ENCODE results near the gene EZH2. TPM values are rescaled to one million over a fixed set of nuclear protein-coding genes. Genes with fewer than 3 reads are reported as not detected.

The EZH2 gene
- total and polyA plus RNA-seq, 4 donors = 3.6 to 14.8 (median 4.4) TPM

DNA sequence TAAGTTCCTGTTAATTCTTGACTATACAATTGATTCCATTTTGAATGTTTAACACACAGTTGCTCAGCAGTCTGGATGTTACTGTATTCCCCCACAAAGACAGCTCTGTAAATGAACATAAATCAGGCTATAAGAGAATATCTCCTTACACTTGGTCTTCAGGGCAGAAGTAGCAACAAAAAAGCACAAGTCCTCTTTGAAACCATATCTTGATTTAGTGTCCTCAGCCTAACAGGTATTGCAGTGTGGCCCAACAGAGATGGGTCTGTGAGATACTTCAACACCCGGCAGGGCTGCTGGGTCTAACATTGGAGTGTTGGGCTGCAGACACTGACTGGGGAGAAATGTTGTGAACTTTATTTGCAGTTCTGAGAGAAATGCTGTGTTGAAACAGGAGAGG lies 109.6 kb downstream of the EZH2 start:
- Histone ChIP-seq H3K9ac (ENCODE audit: insufficient read depth in 1 of 2, low read length in 2 of 2) (no peak overlapping the region), H3K4me1 (ENCODE audit: control insufficient read depth in 5 of 5, insufficient read depth in 5 of 5, low read length in 5 of 5) (peaks cover 0 to 2% (median 0%) of the 10 kb centered on the region in 5 donors), H3K36me3 (ENCODE audit: control insufficient read depth in 4 of 4, insufficient read depth in 4 of 4, low read length in 4 of 4) (peaks cover 13 to 22% (median 20%) of the 10 kb centered on the region in 4 donors), H3K27ac (ENCODE audit: low read depth in 1 of 2, low read length in 1 of 2) (no peak overlapping the region), H3K27me3 (ENCODE audit: control insufficient read depth in 3 of 3, insufficient read depth in 3 of 3, low read length in 2 of 3) (no peaks in the 10 kb centered on the region), H3K4me3 (no peak overlapping the region), H3K9me3 (ENCODE audit: control insufficient read depth in 4 of 4, insufficient read depth in 3 of 4, low read length in 3 of 4) (no peaks in the 10 kb centered on the region)
- 97 to 100% methylated on average over 1 of the region's 1 CpG for WGBS, 2 donors
- ATAC-seq (ENCODE audit: insufficient read depth, low FRiP score) (no peak), DNase-seq (no peak)
- TF ChIP-seq, protein P1, sequence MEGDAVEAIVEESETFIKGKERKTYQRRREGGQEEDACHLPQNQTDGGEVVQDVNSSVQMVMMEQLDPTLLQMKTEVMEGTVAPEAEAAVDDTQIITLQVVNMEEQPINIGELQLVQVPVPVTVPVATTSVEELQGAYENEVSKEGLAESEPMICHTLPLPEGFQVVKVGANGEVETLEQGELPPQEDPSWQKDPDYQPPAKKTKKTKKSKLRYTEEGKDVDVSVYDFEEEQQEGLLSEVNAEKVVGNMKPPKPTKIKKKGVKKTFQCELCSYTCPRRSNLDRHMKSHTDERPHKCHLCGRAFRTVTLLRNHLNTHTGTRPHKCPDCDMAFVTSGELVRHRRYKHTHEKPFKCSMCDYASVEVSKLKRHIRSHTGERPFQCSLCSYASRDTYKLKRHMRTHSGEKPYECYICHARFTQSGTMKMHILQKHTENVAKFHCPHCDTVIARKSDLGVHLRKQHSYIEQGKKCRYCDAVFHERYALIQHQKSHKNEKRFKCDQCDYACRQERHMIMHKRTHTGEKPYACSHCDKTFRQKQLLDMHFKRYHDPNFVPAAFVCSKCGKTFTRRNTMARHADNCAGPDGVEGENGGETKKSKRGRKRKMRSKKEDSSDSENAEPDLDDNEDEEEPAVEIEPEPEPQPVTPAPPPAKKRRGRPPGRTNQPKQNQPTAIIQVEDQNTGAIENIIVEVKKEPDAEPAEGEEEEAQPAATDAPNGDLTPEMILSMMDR (IDR thresholded peaks at IDR 0.05; ENCODE audit: control extremely low read depth, extremely low read depth) = no peak

DNA sequence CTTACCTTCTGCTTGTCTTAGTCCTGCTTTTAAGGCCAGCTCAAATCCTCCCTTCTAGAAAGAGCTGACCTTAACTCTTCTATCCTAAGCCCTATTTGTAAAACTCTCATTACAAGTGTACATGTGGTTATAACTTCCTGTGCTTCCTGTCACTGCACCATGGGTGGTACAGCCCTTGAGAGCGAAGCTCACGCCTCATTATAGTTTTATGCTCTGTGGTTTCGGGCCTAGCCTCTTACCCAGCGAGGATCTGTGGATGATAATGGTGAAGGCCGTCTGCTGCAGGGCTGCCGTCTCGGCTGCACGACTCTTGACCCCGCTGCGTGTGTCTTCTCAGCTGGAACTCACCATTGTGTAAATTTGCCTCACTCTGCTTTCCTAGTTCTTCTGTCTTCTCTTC lies 110.8 kb downstream of the EZH2 start:
- no peak overlapping the region for H3K4me3 ChIP-seq
- no peak overlapping the region for H3K27ac ChIP-seq (ENCODE audit: low read depth in 1 of 2, low read length in 1 of 2)
- peaks cover 7 to 23% (median 19%) of the 10 kb centered on the region in 4 donors for H3K36me3 ChIP-seq (ENCODE audit: control insufficient read depth in 4 of 4, insufficient read depth in 4 of 4, low read length in 4 of 4)
- no peak overlapping the region for H3K9ac ChIP-seq (ENCODE audit: insufficient read depth in 1 of 2, low read length in 2 of 2)
- TF ChIP-seq, protein P1 (IDR thresholded peaks at IDR 0.05; ENCODE audit: control extremely low read depth, extremely low read depth) = no peak
- 31 to 70% methylated on average over 10 of the region's 10 CpGs for WGBS, 2 donors
- ATAC-seq (ENCODE audit: insufficient read depth, low FRiP score) (no peak), DNase-seq (no peak)
- peaks cover 0 to 2% (median 0%) of the 10 kb centered on the region in 5 donors for H3K4me1 ChIP-seq (ENCODE audit: control insufficient read depth in 5 of 5, insufficient read depth in 5 of 5, low read length in 5 of 5)
- H3K27me3 ChIP-seq (ENCODE audit: control insufficient read depth in 3 of 3, insufficient read depth in 3 of 3, low read length in 2 of 3) = no peaks in the 10 kb centered on the region
- H3K9me3 ChIP-seq (ENCODE audit: control insufficient read depth in 4 of 4, insufficient read depth in 3 of 4, low read length in 3 of 4) = no peaks in the 10 kb centered on the region

DNA sequence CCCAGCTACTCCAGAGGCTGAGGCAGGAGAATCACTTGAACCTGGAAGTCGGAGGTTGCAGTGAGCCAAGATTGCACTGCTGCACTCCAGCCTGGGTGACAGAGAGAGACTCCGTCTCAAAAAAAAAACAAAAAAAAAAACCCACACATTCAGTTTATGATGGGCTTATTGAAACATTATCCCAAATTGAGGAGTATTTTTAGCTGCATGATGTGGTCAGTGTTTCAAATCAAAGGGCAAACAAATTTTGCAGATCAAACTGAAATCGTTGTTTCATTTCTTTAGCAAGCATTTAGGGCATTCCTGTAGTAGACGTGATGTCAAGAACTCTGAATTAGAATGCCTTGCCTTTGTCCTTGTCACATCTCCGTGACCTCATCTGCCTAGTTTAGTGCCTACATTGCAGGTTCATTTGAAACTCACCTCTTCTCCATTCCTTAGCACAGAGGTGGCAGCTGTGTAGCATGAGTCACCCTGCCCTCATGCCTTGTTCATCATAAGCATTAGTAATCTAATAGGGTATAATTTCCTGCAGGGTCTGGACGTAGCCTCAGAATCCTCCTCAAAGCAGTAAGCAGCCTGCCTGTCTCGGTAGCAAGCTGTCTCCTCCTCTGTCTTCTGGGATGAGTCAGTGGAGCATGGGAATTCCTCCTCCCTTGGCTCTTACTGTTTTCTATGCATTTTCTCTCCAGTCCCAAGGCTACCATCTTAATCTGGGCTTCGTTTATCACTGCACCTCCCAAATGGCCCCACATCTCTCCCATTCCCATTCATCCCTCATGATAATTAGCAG lies 111.6 kb downstream of the EZH2 start:
- Histone ChIP-seq H3K9ac (ENCODE audit: insufficient read depth in 1 of 2, low read length in 2 of 2) (no peak overlapping the region), H3K27me3 (ENCODE audit: control insufficient read depth in 3 of 3, insufficient read depth in 3 of 3, low read length in 2 of 3) (no peaks in the 10 kb centered on the region), H3K36me3 (ENCODE audit: control insufficient read depth in 4 of 4, insufficient read depth in 4 of 4, low read length in 4 of 4) (peaks cover 9 to 26% (median 20%) of the 10 kb centered on the region in 4 donors), H3K27ac (ENCODE audit: low read depth in 1 of 2, low read length in 1 of 2) (no peak overlapping the region), H3K4me1 (ENCODE audit: control insufficient read depth in 5 of 5, insufficient read depth in 5 of 5, low read length in 5 of 5) (peaks cover 0 to 2% (median 0%) of the 10 kb centered on the region in 5 donors), H3K9me3 (ENCODE audit: control insufficient read depth in 4 of 4, insufficient read depth in 3 of 4, low read length in 3 of 4) (no peaks in the 10 kb centered on the region), H3K4me3 (no peak overlapping the region)
- 90 to 91% methylated on average over 8 of the region's 8 CpGs for WGBS, 2 donors
- ATAC-seq (ENCODE audit: insufficient read depth, low FRiP score) = no peak
- DNase-seq = no peak
- TF ChIP-seq, protein P1 (IDR thresholded peaks at IDR 0.05; ENCODE audit: control extremely low read depth, extremely low read depth) = no peak

Measured in lung (tissue), 12 donors.